HCT116 (cell line): ENCODE measurements around the gene RALGPS1. TPM values are rescaled to one million over a fixed set of nuclear protein-coding genes. Genes with fewer than 3 reads are reported as not detected.

Experiments
- ATAC-seq: fragments of 200-7000 bp; cut with Tn5 transposase; 2 replicates; pipeline ENCODE4 v1.9.1; 2020; ENCODE audit warnings: mild to moderate bottlenecking, moderate library complexity
- BruUV-seq: library from RNA; stranded (reverse); fragments of 400-500 nt; replicated peaks from 2 replicates; lab custom pipeline; 2021; lab: Mats Ljungman, UMichigan
- CTCF ChIA-PET: fragments of 300-600 bp; sonication (Branson Sonifier 250); formaldehyde crosslinking; loops from one replicate; lab custom pipeline; 2021; ENCODE audit warnings: antibody characterized with exemption; lab: Charles Lee
- POLR2A ChIA-PET: fragments of 300-600, 350-600 bp; sonication (Branson Sonifier 250); formaldehyde crosslinking; loops from one replicate; lab custom pipeline; 2021; ENCODE audit warnings: antibody characterized with exemption; lab: Charles Lee
- RAD21 ChIA-PET, 2 experiments: fragments of 300-600 bp; sonication (Branson Sonifier 250); formaldehyde crosslinking; loops; one replicate each; lab custom pipeline; 2023; ENCODE audit warnings: low total read pairs in 2 of 2; ENCODE audit not compliant: uncharacterized antibody in 2 of 2, unreplicated experiment in 2 of 2, low non-redundant PET in 1 of 2; lab: Charles Lee
- DNase-seq: peaks from one replicate; pipeline ENCODE4 v3.0.0-alpha.2; 2010; ENCODE audit warnings: low read depth, low spot score
- H2AFZ ChIP-seq: fragments of 200-600 bp; shearing (Covaris generic), sonication (generic); 2 replicates; pipeline ENCODE4 v1.6.1; 2017; ENCODE audit warnings: low read depth, mixed run types, mixed read lengths, antibody characterized with exemption, low read length; ENCODE audit not compliant: poor library complexity, severe bottlenecking
- H3K27ac ChIP-seq: 2 replicates; pipeline ENCODE4 v1.5.1; 2012; ENCODE audit warnings: low read depth, low read length
- H3K27me3 ChIP-seq: fragments of 200-600 bp; sonication (generic); 2 replicates; pipeline ENCODE4 v1.6.1; 2016; ENCODE audit warnings: mixed run types, low read length, mixed read lengths; ENCODE audit not compliant: insufficient read depth
- H3K36me3 ChIP-seq, 2 experiments: fragments of 200-500 bp in 1 of 2; fragments of 200-600 bp in 1 of 2; sonication (Bioruptor generic) in 1 of 2; sonication (generic) in 1 of 2; 2 replicates each; pipeline versions ENCODE4 v1.5.1 to v1.6.1; 2014 to 2016; ENCODE audit warnings: low read length in 2 of 2, inconsistent platforms in 1 of 2, mixed read lengths in 1 of 2, mixed run types in 1 of 2; ENCODE audit not compliant: insufficient read depth in 2 of 2, control insufficient read depth in 1 of 2
- H3K4me1 ChIP-seq, 2 experiments: fragments of 200-600 bp in 1 of 2; sonication (generic) in 1 of 2; 2 replicates each; pipeline versions ENCODE4 v1.5.1 to v1.6.1; 2012 to 2017; ENCODE audit warnings: low read length in 2 of 2, inconsistent platforms in 1 of 2, mild to moderate bottlenecking in 1 of 2, mixed read lengths in 1 of 2, mixed run types in 1 of 2, moderate library complexity in 1 of 2; ENCODE audit not compliant: insufficient read depth in 2 of 2, control insufficient read depth in 1 of 2
- H3K4me2 ChIP-seq: fragments of 200-600 bp; sonication (generic); 2 replicates; pipeline ENCODE4 v1.6.1; 2017; ENCODE audit warnings: mixed run types, low read length, mixed read lengths
- H3K4me3 ChIP-seq, 2 experiments: fragments of 200-600 bp in 1 of 2; sonication (generic) in 1 of 2; replicated peaks in 1 of 2; 2 replicates each; pipeline ENCODE4 v1.5.1; 2011 to 2016; ENCODE audit warnings: low read length in 2 of 2, control low read depth in 1 of 2, low read depth in 1 of 2, mild to moderate bottlenecking in 1 of 2, mixed read lengths in 1 of 2, mixed run types in 1 of 2
- H3K79me2 ChIP-seq: fragments of 200-600 bp; sonication (generic); 2 replicates; pipeline ENCODE4 v1.6.1; 2017; ENCODE audit warnings: mild to moderate bottlenecking, mixed run types, low read length, moderate library complexity, mixed read lengths; ENCODE audit not compliant: insufficient read depth
- H3K9ac ChIP-seq: fragments of 200-600 bp; sonication (generic); 2 replicates; pipeline ENCODE4 v1.6.1; 2016; ENCODE audit warnings: low read length, mixed read lengths
- H3K9me2 ChIP-seq: fragments of 200-600 bp; sonication (generic), shearing (Covaris generic); 2 replicates; pipeline ENCODE4 v1.6.1; 2017; ENCODE audit warnings: mixed run types, mild to moderate bottlenecking, moderate library complexity; ENCODE audit not compliant: insufficient read depth
- H3K9me3 ChIP-seq, 2 experiments: fragments of 200-500 bp in 1 of 2; fragments of 200-600 bp in 1 of 2; sonication (Bioruptor generic) in 1 of 2; sonication (generic) in 1 of 2; 2 replicates each; pipeline ENCODE4 v1.6.1; 2014 to 2017; ENCODE audit warnings: low read length in 2 of 2, mixed read lengths in 2 of 2, inconsistent platforms in 1 of 2, low read depth in 1 of 2, mild to moderate bottlenecking in 1 of 2, mixed run types in 1 of 2, moderate library complexity in 1 of 2; ENCODE audit not compliant: control insufficient read depth in 1 of 2, insufficient read depth in 1 of 2
- H4K20me1 ChIP-seq: fragments of 200-600 bp; sonication (generic), shearing (Covaris generic); 2 replicates; pipeline ENCODE4 v1.6.1; 2017; ENCODE audit warnings: mixed run types, mild to moderate bottlenecking, moderate library complexity; ENCODE audit not compliant: insufficient read depth
- ATF3 ChIP-seq: IDR thresholded peaks from 2 replicates; pipeline ENCODE4 v1.6.1; 2012
- CBX3 ChIP-seq: IDR thresholded peaks from 2 replicates; pipeline ENCODE4 v1.6.1; 2012; ENCODE audit warnings: low read depth
- CEBPB ChIP-seq: IDR thresholded peaks from 2 replicates; pipeline ENCODE4 v1.6.1; 2012; ENCODE audit warnings: low read depth
- EGR1 ChIP-seq: IDR thresholded peaks from 2 replicates; pipeline ENCODE4 v1.6.1; 2012; ENCODE audit warnings: low read depth
- ELF1 ChIP-seq: IDR thresholded peaks from 2 replicates; pipeline ENCODE4 v1.6.1; 2012; ENCODE audit warnings: low read depth, borderline replicate concordance
- EZH2 ChIP-seq: fragments of 200-600 bp; sonication (generic); IDR thresholded peaks from 2 replicates; pipeline ENCODE4 v1.6.1; 2017; ENCODE audit warnings: antibody characterized with exemption, mixed run types
- FOSL1 ChIP-seq: IDR thresholded peaks from 2 replicates; pipeline ENCODE4 v1.6.1; 2012; ENCODE audit warnings: low read depth
- JUND ChIP-seq: IDR thresholded peaks from 2 replicates; pipeline ENCODE4 v1.6.1; 2012
- POLR2A ChIP-seq: IDR thresholded peaks from 2 replicates; pipeline ENCODE4 v1.7.0; 2011; ENCODE audit warnings: borderline replicate concordance; ENCODE audit not compliant: insufficient read depth, insufficient read length; ENCODE audit errors: extremely low read depth
- POLR2AphosphoS5 ChIP-seq: IDR thresholded peaks from 2 replicates; pipeline ENCODE4 v1.6.1; 2011; ENCODE audit warnings: mild to moderate bottlenecking, low read depth, low read length, moderate library complexity
- RAD21 ChIP-seq: IDR thresholded peaks from 2 replicates; pipeline ENCODE4 v1.6.1; 2012; ENCODE audit warnings: low read depth, mild to moderate bottlenecking
- SIN3A ChIP-seq: IDR thresholded peaks from 2 replicates; pipeline ENCODE4 v1.6.1; 2012; ENCODE audit warnings: low read depth
- SP1 ChIP-seq: IDR thresholded peaks from 2 replicates; pipeline ENCODE4 v1.6.1; 2012; ENCODE audit warnings: low read depth
- SRF ChIP-seq: IDR thresholded peaks from 2 replicates; pipeline ENCODE4 v1.6.1; 2012; ENCODE audit warnings: low read depth
- TCF7L2 ChIP-seq: IDR thresholded peaks from 2 replicates; pipeline ENCODE4 v1.7.0; 2011; ENCODE audit warnings: borderline replicate concordance, inconsistent platforms; ENCODE audit not compliant: insufficient read depth, insufficient read length; ENCODE audit errors: extremely low read depth
- ZBTB33 ChIP-seq: IDR thresholded peaks from 2 replicates; pipeline ENCODE4 v1.6.1; 2011; ENCODE audit warnings: mild to moderate bottlenecking, low read length, moderate library complexity; ENCODE audit not compliant: insufficient replicate concordance; ENCODE audit errors: extremely low read depth
- ZFX ChIP-seq: fragments of 450-650 bp; IDR thresholded peaks from 2 replicates; pipeline ENCODE4 v1.6.1; 2017
- ZNF274 ChIP-seq: fragments of 200-500 bp; sonication (Bioruptor generic); IDR thresholded peaks from 2 replicates; pipeline ENCODE4 v1.6.1; 2014; ENCODE audit warnings: mild to moderate bottlenecking, low read depth, low read length, inconsistent platforms
- intact Hi-C: fragments of 100-400 bp; cut with micrococcal nuclease; formaldehyde crosslinking; loops from 2 replicates; pipeline ENCODE4 v1.10.0; 2022
- total RNA-seq: library from RNA; stranded (reverse); gene quantifications from one replicate; pipeline ENCODE4 v1.2.1, GENCODE V29; 2021; ENCODE audit not compliant: unreplicated experiment
- TF ChIP-seq, protein P1 (sequence below): IDR thresholded peaks from 2 replicates; pipeline ENCODE4 v1.6.1; 2012; ENCODE audit warnings: low read depth
- TF ChIP-seq, protein P2 (sequence below): IDR thresholded peaks from 2 replicates; pipeline ENCODE4 v1.6.1; 2012

RALGPS1 gene
- total RNA-seq, 1 experiment from 2014 or later, result 7.6 TPM

GRCh38 chr9:127213859-127214258, 299.3 kb downstream of the RALGPS1 start:
- no peaks in the 10 kb centered on the region for H3K36me3 ChIP-seq
- intact Hi-C loops, result loop anchor here (1.0 to 10.0 kb wide), 5 partner anchors 61 to 241 kb away; partner anchors contain the start of gene ZNF79
- DNase-seq (no peak), ATAC-seq (no peak)
- RAD21 ChIA-PET, result interaction anchor here (0.9 to 1.5 kb wide), 4 partner anchors 10 to 241 kb away, joined by 4 to 6 read pairs (median 4); partner anchors contain the start of gene SLC2A8 (in 1 of the 2)
- BruUV-seq, result no TSS peak
- H3K9me3 ChIP-seq, result no peaks in the 10 kb centered on the region
- H3K27me3 ChIP-seq, result no peaks in the 10 kb centered on the region
- no peak overlapping the region for H2AFZ ChIP-seq
- H4K20me1 ChIP-seq, result no peaks in the 10 kb centered on the region
- H3K27ac ChIP-seq, result no peak overlapping the region
- no peak overlapping the region for H3K4me3 ChIP-seq
- CTCF ChIA-PET, result interaction anchor here (1.0 to 2.1 kb wide), 10 partner anchors 9 to 272 kb away, joined by 3 to 24 read pairs (median 6); partner anchors contain the start of gene SLC2A8
- H3K9ac ChIP-seq, result no peak overlapping the region
- H3K79me2 ChIP-seq, result no peaks in the 10 kb centered on the region
- TF ChIP-seq EZH2, result no peak
- no peak for TF ChIP-seq SIN3A
- no peak for TF ChIP-seq ATF3
- TF ChIP-seq RAD21, result no peak
- TF ChIP-seq, protein P1, sequence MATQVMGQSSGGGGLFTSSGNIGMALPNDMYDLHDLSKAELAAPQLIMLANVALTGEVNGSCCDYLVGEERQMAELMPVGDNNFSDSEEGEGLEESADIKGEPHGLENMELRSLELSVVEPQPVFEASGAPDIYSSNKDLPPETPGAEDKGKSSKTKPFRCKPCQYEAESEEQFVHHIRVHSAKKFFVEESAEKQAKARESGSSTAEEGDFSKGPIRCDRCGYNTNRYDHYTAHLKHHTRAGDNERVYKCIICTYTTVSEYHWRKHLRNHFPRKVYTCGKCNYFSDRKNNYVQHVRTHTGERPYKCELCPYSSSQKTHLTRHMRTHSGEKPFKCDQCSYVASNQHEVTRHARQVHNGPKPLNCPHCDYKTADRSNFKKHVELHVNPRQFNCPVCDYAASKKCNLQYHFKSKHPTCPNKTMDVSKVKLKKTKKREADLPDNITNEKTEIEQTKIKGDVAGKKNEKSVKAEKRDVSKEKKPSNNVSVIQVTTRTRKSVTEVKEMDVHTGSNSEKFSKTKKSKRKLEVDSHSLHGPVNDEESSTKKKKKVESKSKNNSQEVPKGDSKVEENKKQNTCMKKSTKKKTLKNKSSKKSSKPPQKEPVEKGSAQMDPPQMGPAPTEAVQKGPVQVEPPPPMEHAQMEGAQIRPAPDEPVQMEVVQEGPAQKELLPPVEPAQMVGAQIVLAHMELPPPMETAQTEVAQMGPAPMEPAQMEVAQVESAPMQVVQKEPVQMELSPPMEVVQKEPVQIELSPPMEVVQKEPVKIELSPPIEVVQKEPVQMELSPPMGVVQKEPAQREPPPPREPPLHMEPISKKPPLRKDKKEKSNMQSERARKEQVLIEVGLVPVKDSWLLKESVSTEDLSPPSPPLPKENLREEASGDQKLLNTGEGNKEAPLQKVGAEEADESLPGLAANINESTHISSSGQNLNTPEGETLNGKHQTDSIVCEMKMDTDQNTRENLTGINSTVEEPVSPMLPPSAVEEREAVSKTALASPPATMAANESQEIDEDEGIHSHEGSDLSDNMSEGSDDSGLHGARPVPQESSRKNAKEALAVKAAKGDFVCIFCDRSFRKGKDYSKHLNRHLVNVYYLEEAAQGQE, result no peak
- no peak for TF ChIP-seq ZFX
- no peak for TF ChIP-seq TCF7L2
- no peak for TF ChIP-seq ELF1
- no peak for TF ChIP-seq SP1
- no peak for TF ChIP-seq ZNF274
- TF ChIP-seq, protein P2, sequence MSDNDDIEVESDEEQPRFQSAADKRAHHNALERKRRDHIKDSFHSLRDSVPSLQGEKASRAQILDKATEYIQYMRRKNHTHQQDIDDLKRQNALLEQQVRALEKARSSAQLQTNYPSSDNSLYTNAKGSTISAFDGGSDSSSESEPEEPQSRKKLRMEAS, result no peak
- TF ChIP-seq EGR1, result no peak
- no peak for TF ChIP-seq CBX3
- no peak for TF ChIP-seq JUND
- TF ChIP-seq ZBTB33, result no peak
- no peak for TF ChIP-seq SRF
- no peak for TF ChIP-seq CEBPB
- no peak for TF ChIP-seq POLR2A
- no peak for TF ChIP-seq POLR2AphosphoS5
- TF ChIP-seq FOSL1, result no peak
- POLR2A ChIA-PET, result interaction anchor here (1.0 to 1.5 kb wide), 2 partner anchors 10 to 238 kb away, joined by 3 to 5 read pairs; no protein-coding TSS in a partner anchor
- no peak overlapping the region for H3K4me2 ChIP-seq
- no peaks in the 10 kb centered on the region for H3K9me2 ChIP-seq
- peaks cover 0 to 11% of the 10 kb centered on the region in 2 experiments; a peak in 2 of 4 replicates for H3K4me1 ChIP-seq
